Measurements from ENCODE around the gene PLXNB3.
"Not testable (repeated sequence)": the region's sequence is repeated elsewhere in the genome, so short reads cannot be mapped to it uniquely, and the experiment has no call there.

PLXNB3 gene

GRCh38 chrX:153794897-153795816, 31.1 kb downstream of the PLXNB3 start:
- no peak for FAIRE-seq

GRCh38 chrX:153797415-153798015, 33.5 kb downstream of the PLXNB3 start:
- no peak for FAIRE-seq

GRCh38 chrX:153799326-153799725, 35.3 kb downstream of the PLXNB3 start:
- FAIRE-seq, result no peak

GRCh38 chrX:153800177-153800722, 36.2 kb downstream of the PLXNB3 start:
- FAIRE-seq, result no peak

GRCh38 chrX:153800746-153801145, 36.7 kb downstream of the PLXNB3 start:
- no peak for FAIRE-seq

- no peak for FAIRE-seq
Measured at GRCh38 chrX:153801669-153802068, 37.6 kb downstream of the PLXNB3 start.

GRCh38 chrX:153802513-153803045, 38.5 kb downstream of the PLXNB3 start:
- no peak for FAIRE-seq

GRCh38 chrX:153803211-153804099, 39.4 kb downstream of the PLXNB3 start:
- FAIRE-seq, result no peak

- FAIRE-seq, result no peak
Measured at GRCh38 chrX:153804100-153804595, 40.1 kb downstream of the PLXNB3 start.

GRCh38 chrX:153804621-153805020, 40.6 kb downstream of the PLXNB3 start:
- FAIRE-seq, result no peak

GRCh38 chrX:153805436-153805835, 41.4 kb downstream of the PLXNB3 start:
- no peak for FAIRE-seq

- FAIRE-seq, result no peak
Measured at GRCh38 chrX:153806999-153807575, 43.0 kb downstream of the PLXNB3 start.

- FAIRE-seq, result no peak
Measured at GRCh38 chrX:153807976-153808375, 43.9 kb downstream of the PLXNB3 start.

GRCh38 chrX:153812220-153812619, 48.2 kb downstream of the PLXNB3 start:
- no peak for FAIRE-seq

- no peak for FAIRE-seq
Measured at GRCh38 chrX:153813161-153813560, 49.1 kb downstream of the PLXNB3 start.

GRCh38 chrX:153814591-153815315, 50.7 kb downstream of the PLXNB3 start:
- no peak for FAIRE-seq

GRCh38 chrX:153816831-153817690, 53.0 kb downstream of the PLXNB3 start:
- FAIRE-seq, result no peak

- not testable (repeated sequence) for FAIRE-seq
Measured at GRCh38 chrX:153818064-153818463, 54.0 kb downstream of the PLXNB3 start.

- FAIRE-seq, result no peak
Measured at GRCh38 chrX:153818571-153819383, 54.7 kb downstream of the PLXNB3 start.

Measured in A204.1 (cell line).